RCC 7860 (cell line): ENCODE results near the gene CD34.
"Not testable (repeated sequence)": the region's sequence is repeated elsewhere in the genome, so short reads cannot be mapped to it uniquely, and the experiment has no call there.

Experiments
- DNase-seq: peaks from one replicate; pipeline ENCODE4 v3.0.0-alpha.2; 2015; ENCODE audit warnings: low spot score
- FAIRE-seq: peaks from 2 replicates; lab custom pipeline; 2012; peaks lifted over from hg19 to GRCh38; lab: Jason Lieb, UNC

The CD34 gene

GRCh38 chr1:207933205-207933800 lies 22.4 kb upstream of the CD34 start:
- DNase-seq: no peak
- FAIRE-seq: no peak

- DNase-seq (no peak), FAIRE-seq (no peak)
Measured at GRCh38 chr1:207926984-207927383, 16.1 kb upstream of the CD34 start.

GRCh38 chr1:207925969-207926368 lies 15.0 kb upstream of the CD34 start:
- DNase-seq, FAIRE-seq: not testable (repeated sequence)

GRCh38 chr1:207925210-207925609 lies 14.3 kb upstream of the CD34 start:
- no peak for DNase-seq
- no peak for FAIRE-seq

GRCh38 chr1:207923561-207923960 lies 12.6 kb upstream of the CD34 start:
- no peak for FAIRE-seq

GRCh38 chr1:207923121-207923520 lies 12.2 kb upstream of the CD34 start:
- no peak for FAIRE-seq
- no peak for DNase-seq

More at GRCh38 chr1:207923561-207923960, 12.6 kb upstream of the CD34 start:
- DNase-seq: no peak

- DNase-seq (no peak), FAIRE-seq (no peak)
Measured at GRCh38 chr1:207922554-207922953, 11.6 kb upstream of the CD34 start.

GRCh38 chr1:207921321-207921720 lies 10.4 kb upstream of the CD34 start:
- DNase-seq (no peak), FAIRE-seq (no peak)

GRCh38 chr1:207920444-207921021 lies 9.6 kb upstream of the CD34 start:
- DNase-seq: no peak
- FAIRE-seq: no peak

GRCh38 chr1:207919523-207920170 lies 8.7 kb upstream of the CD34 start:
- no peak for FAIRE-seq
- DNase-seq: no peak

GRCh38 chr1:207918581-207918980 lies 7.7 kb upstream of the CD34 start:
- FAIRE-seq: no peak
- no peak for DNase-seq

GRCh38 chr1:207918011-207918410 lies 7.1 kb upstream of the CD34 start:
- FAIRE-seq (no peak), DNase-seq (no peak)

GRCh38 chr1:207917080-207917479 lies 6.2 kb upstream of the CD34 start:
- FAIRE-seq (no peak), DNase-seq (no peak)

- FAIRE-seq: no peak
Measured at GRCh38 chr1:207913951-207914350, 3.0 kb upstream of the CD34 start.

GRCh38 chr1:207911856-207912760 lies 1.2 kb upstream of the CD34 start:
- no peak for FAIRE-seq
- no peak for DNase-seq

More at GRCh38 chr1:207913951-207914350, 3.0 kb upstream of the CD34 start:
- no peak for DNase-seq

- no peak for FAIRE-seq
- no peak for DNase-seq
Measured at GRCh38 chr1:207909687-207910086, 1.2 kb downstream of the CD34 start.

GRCh38 chr1:207908107-207908734 lies 2.7 kb downstream of the CD34 start:
- FAIRE-seq: no peak
- no peak for DNase-seq

GRCh38 chr1:207904391-207904790 lies 6.5 kb downstream of the CD34 start:
- DNase-seq: no peak
- no peak for FAIRE-seq

- FAIRE-seq (no peak), DNase-seq (no peak)
Measured at GRCh38 chr1:207903767-207904166, 7.2 kb downstream of the CD34 start.

- DNase-seq: no peak
- no peak for FAIRE-seq
Measured at GRCh38 chr1:207903053-207903452, 7.9 kb downstream of the CD34 start.

GRCh38 chr1:207902566-207902965 lies 8.4 kb downstream of the CD34 start:
- DNase-seq (no peak), FAIRE-seq (no peak)
